HepG2 (cell line): Measurements from ENCODE around the gene CCDC124. TPM values are rescaled to one million over a fixed set of nuclear protein-coding genes. Genes with fewer than 3 reads are reported as not detected.

Source experiments
- ATAC-seq: fragments of 200-7000 bp; cut with Tn5 transposase; 3 replicates; pipeline ENCODE4 v1.9.1; 2020; ENCODE audit warnings: mild to moderate bottlenecking, moderate library complexity
- BruUV-seq: library from RNA; stranded (reverse); fragments of 400-500 nt; replicated peaks from 2 replicates; lab custom pipeline; 2021; lab: Mats Ljungman, UMichigan
- CTCF ChIA-PET: fragments of 300-600 bp; formaldehyde crosslinking; extraction: SDS; loops from one replicate; lab custom pipeline; 2021; ENCODE audit warnings: low total read pairs, inconsistent platforms, low intra/inter-chr PET ratio; lab: Yijun Ruan, JAX
- POLR2A ChIA-PET: fragments of 350-600 bp; sonication (Branson Sonifier 250); formaldehyde crosslinking; loops from one replicate; lab custom pipeline; 2020; ENCODE audit warnings: antibody characterized with exemption, inconsistent platforms; lab: Yijun Ruan, JAX
- DNase-seq: peaks from one replicate; pipeline ENCODE4 v3.0.0-alpha.2; 2015; ENCODE audit warnings: low spot score
- FAIRE-seq: peaks from 3 replicates; lab custom pipeline; 2011; peaks lifted over from hg19 to GRCh38; lab: Jason Lieb, UNC
- H2AFZ ChIP-seq: one replicate; pipeline ENCODE4 v1.6.1; 2011; ENCODE audit warnings: low read length, inconsistent platforms
- H3K27ac ChIP-seq: fragments of 300-600 bp; 3 replicates; pipeline ENCODE4 v1.8.0; 2011; ENCODE audit warnings: mixed run types, mild to moderate bottlenecking, mixed read lengths, low read length, inconsistent platforms; ENCODE audit not compliant: insufficient read depth; ENCODE audit errors: extremely low read length
- H3K27me3 ChIP-seq, 2 experiments: fragments of 200-600 bp in 1 of 2; 2 replicates in 1 of 2; 3 replicates in 1 of 2; pipeline versions ENCODE4 v1.6.0 to v1.8.0; 2011; ENCODE audit warnings: low read length in 2 of 2, mild to moderate bottlenecking in 2 of 2, moderate library complexity in 2 of 2, inconsistent platforms in 1 of 2; ENCODE audit not compliant: insufficient read depth in 2 of 2, control insufficient read depth in 1 of 2
- H3K36me3 ChIP-seq, 2 experiments: fragments of 200-600 bp in 1 of 2; replicated peaks in 1 of 2; 2 replicates in 1 of 2; 3 replicates in 1 of 2; pipeline versions ENCODE4 v1.5.1 to v1.8.0; 2011; ENCODE audit warnings: low read length in 2 of 2, inconsistent platforms in 1 of 2; ENCODE audit not compliant: insufficient read depth in 2 of 2, control insufficient read depth in 1 of 2
- H3K4me1 ChIP-seq: 2 replicates; pipeline ENCODE4 v1.5.1; 2012; ENCODE audit warnings: low read length, inconsistent platforms; ENCODE audit not compliant: insufficient read depth
- H3K4me2 ChIP-seq: 2 replicates; pipeline ENCODE4 v1.6.0; 2011; ENCODE audit warnings: low read depth, low read length, inconsistent platforms
- H3K4me3 ChIP-seq, 3 experiments: fragments of 200-600 bp in 1 of 3; sonication (generic), shearing (Covaris generic) in 1 of 3; replicated peaks in 1 of 3; 2 replicates each; pipeline ENCODE4 v1.5.1; 2011 to 2016; ENCODE audit warnings: low read length in 3 of 3, inconsistent platforms in 2 of 3, low read depth in 2 of 3, mild to moderate bottlenecking in 2 of 3, control low read depth in 1 of 3, mixed read lengths in 1 of 3; ENCODE audit not compliant: insufficient read depth in 1 of 3
- H3K79me2 ChIP-seq: one replicate; pipeline ENCODE4 v1.6.1; 2011; ENCODE audit warnings: low read length, inconsistent platforms; ENCODE audit not compliant: insufficient read depth
- H3K9ac ChIP-seq: 2 replicates; pipeline ENCODE4 v1.6.0; 2011; ENCODE audit warnings: mild to moderate bottlenecking, low read depth, low read length, inconsistent platforms; ENCODE audit not compliant: insufficient read depth
- H3K9me3 ChIP-seq: 2 replicates; pipeline ENCODE4 v1.5.1; 2012; ENCODE audit warnings: mild to moderate bottlenecking, low read length
- H4K20me1 ChIP-seq: 2 replicates; pipeline ENCODE4 v1.6.0; 2011; ENCODE audit warnings: inconsistent platforms, mild to moderate bottlenecking, low read length, moderate library complexity; ENCODE audit not compliant: insufficient read depth
- ETV5 ChIP-seq: IDR thresholded peaks from 2 replicates; pipeline ENCODE4 v1.6.1; 2018; ENCODE audit warnings: missing biosample characterization, missing genetic modification reagents, inconsistent platforms, borderline replicate concordance
- FOSL2 ChIP-seq: sonication (generic); formaldehyde crosslinking; IDR thresholded peaks from 2 replicates; pipeline ENCODE4 v1.4.0; 2020; ENCODE audit warnings: missing genetic modification reagents
- KDM2A ChIP-seq: sonication (generic); formaldehyde crosslinking; IDR thresholded peaks from 2 replicates; pipeline ENCODE4 v1.4.0; 2020; ENCODE audit warnings: low read depth, missing genetic modification reagents, borderline replicate concordance
- KDM5B ChIP-seq: sonication (generic); formaldehyde crosslinking; IDR thresholded peaks from 2 replicates; pipeline ENCODE4 v1.4.0; 2020; ENCODE audit warnings: missing genetic modification reagents, mild to moderate bottlenecking, borderline replicate concordance
- KLF15 ChIP-seq: sonication (generic); formaldehyde crosslinking; IDR thresholded peaks from 2 replicates; pipeline ENCODE4 v1.8.1; 2023; ENCODE audit warnings: borderline replicate concordance, mild to moderate bottlenecking, inconsistent platforms, missing genetic modification reagents, mixed read lengths
- POLR2AphosphoS2 ChIP-seq: IDR thresholded peaks from 2 replicates; pipeline ENCODE4 v1.6.1; 2011; ENCODE audit warnings: low read depth, low read length, improper control_type of control experiment
- SALL1 ChIP-seq: sonication (generic); formaldehyde crosslinking; IDR thresholded peaks from 2 replicates; pipeline ENCODE4 v1.8.0; 2022; ENCODE audit warnings: mild to moderate bottlenecking, missing genetic modification reagents
- SRF ChIP-seq: IDR thresholded peaks from 2 replicates; pipeline ENCODE4 v1.6.1; 2011; ENCODE audit warnings: mild to moderate bottlenecking, low read depth, low read length, moderate library complexity
- ZFX ChIP-seq: sonication (generic); formaldehyde crosslinking; IDR thresholded peaks from 2 replicates; pipeline ENCODE4 v1.4.0; 2020; ENCODE audit warnings: mild to moderate bottlenecking, low read depth, missing genetic modification reagents, moderate library complexity
- ZNF337 ChIP-seq: sonication (generic); formaldehyde crosslinking; IDR thresholded peaks from 2 replicates; pipeline ENCODE4 v1.5.1; 2020; ENCODE audit warnings: missing genetic modification reagents, low read depth, mild to moderate bottlenecking, borderline replicate concordance
- WGBS: methylation state at CpG from one replicate; pipeline ENCODE4 v1.1.6; 2017; ENCODE audit warnings: low lambda C conversion rate; 5-methylcytosine and 5-hydroxymethylcytosine counted together
- in situ Hi-C: cut with HindIII; loops from 2 replicates; pipeline ENCODE4 v1.10.0; 2017; ENCODE audit warnings: low pct_unique_long_range_greater_than_20kb; ENCODE audit not compliant: extremely low pct_ligation_motif_present
- intact Hi-C: fragments of 100-400 bp; cut with micrococcal nuclease; formaldehyde crosslinking; loops from one replicate; pipeline ENCODE4 v1.10.0; 2022; ENCODE audit not compliant: unreplicated experiment
- polyA plus RNA-seq, 8 experiments: library from polyadenylated mRNA; depleted of rRNA in 3 of 8; stranded (reverse) in 7 of 8; unstranded in 1 of 8; fragments of >200 nt; fragmentation: Illumina TruSeq in 4 of 8; extraction: Trizol in 4 of 8; gene quantifications; 2 replicates each; pipeline versions ENCODE4 v1.2.1 to v1.2.3, GENCODE V29; 2011 to 2016; ENCODE audit warnings: low read depth in 4 of 8, missing spikeins in 1 of 8, mixed read lengths in 1 of 8; ENCODE audit not compliant: insufficient read depth in 1 of 8
- total RNA-seq, 5 experiments: library from RNA; depleted of rRNA; stranded (reverse); fragments of >200 nt; fragmentation: Illumina TruSeq; extraction: Trizol; gene quantifications; 2 replicates each; pipeline ENCODE4 v1.2.3, GENCODE V29; 2016; ENCODE audit warnings: low read depth in 1 of 5
- TF ChIP-seq, protein P1 (sequence below): IDR thresholded peaks from 2 replicates; pipeline ENCODE4 v1.6.1; 2016; ENCODE audit warnings: missing biosample characterization, missing genetic modification reagents, low read depth
- TF ChIP-seq, protein P2 (sequence below): sonication (generic); formaldehyde crosslinking; IDR thresholded peaks from 2 replicates; pipeline ENCODE4 v1.8.0; 2022; ENCODE audit warnings: mild to moderate bottlenecking, missing genetic modification reagents

The CCDC124 gene
- total and polyA plus RNA-seq, 2 of the 13 experiments (the other 11 are each of a cell fraction or from before 2014, with no cell fraction given), result 14.9 to 20.3 TPM

DNA sequence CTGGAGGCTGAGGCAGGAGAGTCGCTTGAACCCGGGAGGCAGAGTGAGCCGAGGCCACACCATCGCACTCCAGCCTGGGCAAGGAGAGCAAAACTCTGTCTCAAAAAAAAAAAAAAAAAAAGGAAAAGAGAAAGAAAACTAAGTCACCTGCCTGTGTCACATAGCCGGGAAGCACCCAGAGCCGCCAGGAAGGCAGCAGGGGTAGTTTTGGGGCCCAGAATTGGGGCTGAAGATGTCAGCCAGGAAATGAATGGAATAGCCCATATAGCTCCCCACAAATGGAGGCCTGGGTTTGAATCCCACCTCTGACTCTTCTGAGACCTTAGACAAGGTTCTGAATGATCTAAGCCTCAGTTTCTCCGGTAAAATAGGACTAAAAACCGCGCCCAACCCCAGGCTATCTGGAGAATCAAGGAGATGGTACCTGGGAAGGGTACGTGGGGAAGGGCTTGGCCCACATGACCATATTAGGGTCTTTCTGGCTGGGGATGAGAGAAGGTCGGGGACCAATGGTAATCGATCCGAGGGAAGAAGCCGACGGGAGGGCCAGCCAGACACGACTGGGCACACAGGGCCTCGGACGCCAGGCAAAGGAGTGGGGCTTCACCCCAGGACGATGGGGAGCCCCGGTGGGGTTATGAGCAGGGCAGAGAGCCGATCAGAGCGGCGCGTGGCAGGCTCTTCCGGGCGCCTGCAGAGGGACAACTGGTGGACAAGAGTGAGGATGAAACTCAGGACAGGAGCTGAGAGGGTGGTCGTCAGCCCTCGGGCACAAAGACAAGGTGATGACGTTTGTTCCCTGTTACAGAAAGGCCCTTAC, 14.4 kb downstream of the CCDC124 start:
- no peaks in the 10 kb centered on the region for H3K36me3 ChIP-seq
- peak; percentile 54 for ATAC-seq
- no TSS peak for BruUV-seq
- POLR2A ChIA-PET, result interaction anchor here (0.9 kb wide), 1 partner anchor 12 kb away, joined by 4 read pairs; no protein-coding TSS in a partner anchor
- WGBS, result 11% methylated on average over 26 of the region's 29 CpGs
- no peaks in the 10 kb centered on the region for H4K20me1 ChIP-seq
- no peaks in the 10 kb centered on the region for H3K9me3 ChIP-seq
- H3K4me3 ChIP-seq, result peak overlapping the region; percentile 53 to 81 (median 54)
- intact Hi-C loops (loop anchor here (1.0 kb wide), 1 partner anchor 51 kb away; no protein-coding TSS in a partner anchor), in situ Hi-C loops (loop anchor here (25.0 kb wide), 1 partner anchor 115 kb away; no protein-coding TSS in a partner anchor)
- 0 out of 2 replicates have a peak, but pooled peaks have one; percentile 1 for TF ChIP-seq FOSL2 (CRISPR knock-in tag)
- peak; percentile 6; the same call in 1 of the 2 replicates for TF ChIP-seq ETV5 (CRISPR knock-in tag)
- peak; percentile 78; the same call in 1 of the 2 replicates for TF ChIP-seq SRF
- no peak for TF ChIP-seq POLR2AphosphoS2
- TF ChIP-seq, protein P1, sequence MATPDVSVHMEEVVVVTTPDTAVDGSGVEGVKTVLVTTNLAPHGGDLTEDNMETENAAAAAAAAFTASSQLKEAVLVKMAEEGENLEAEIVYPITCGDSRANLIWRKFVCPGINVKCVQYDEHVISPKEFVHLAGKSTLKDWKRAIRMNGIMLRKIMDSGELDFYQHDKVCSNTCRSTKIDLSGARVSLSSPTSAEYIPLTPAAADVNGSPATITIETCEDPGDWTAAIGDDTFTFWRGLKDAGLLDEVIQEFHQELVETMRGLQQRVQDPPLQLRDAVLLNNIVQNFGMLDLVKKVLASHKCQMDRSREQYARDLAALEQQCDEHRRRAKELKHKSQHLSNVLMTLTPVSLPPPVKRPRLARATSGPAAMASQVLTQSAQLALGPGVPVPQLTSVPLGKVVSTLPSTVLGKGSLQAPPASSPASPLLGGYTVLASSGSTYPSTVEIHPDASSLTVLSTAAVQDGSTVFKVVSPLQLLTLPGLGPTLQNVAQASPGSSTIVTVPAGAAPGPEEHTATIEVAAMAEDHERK (CRISPR knock-in tag), result no peak
- TF ChIP-seq KLF15 (CRISPR knock-in tag), result no peak
- no peak for TF ChIP-seq ZNF337 (CRISPR knock-in tag)
- 0 out of 2 replicates have a peak, but pooled peaks have one; percentile 17 for TF ChIP-seq KDM5B (CRISPR knock-in tag)
- TF ChIP-seq KDM2A (CRISPR knock-in tag), result 0 out of 2 replicates have a peak, but pooled peaks have one; percentile 6
- 0 out of 2 replicates have a peak, but pooled peaks have one; percentile 15 for TF ChIP-seq SALL1 (CRISPR knock-in tag)
- 0 out of 2 replicates have a peak, but pooled peaks have one; percentile 47 for TF ChIP-seq ZFX
- TF ChIP-seq, protein P2, sequence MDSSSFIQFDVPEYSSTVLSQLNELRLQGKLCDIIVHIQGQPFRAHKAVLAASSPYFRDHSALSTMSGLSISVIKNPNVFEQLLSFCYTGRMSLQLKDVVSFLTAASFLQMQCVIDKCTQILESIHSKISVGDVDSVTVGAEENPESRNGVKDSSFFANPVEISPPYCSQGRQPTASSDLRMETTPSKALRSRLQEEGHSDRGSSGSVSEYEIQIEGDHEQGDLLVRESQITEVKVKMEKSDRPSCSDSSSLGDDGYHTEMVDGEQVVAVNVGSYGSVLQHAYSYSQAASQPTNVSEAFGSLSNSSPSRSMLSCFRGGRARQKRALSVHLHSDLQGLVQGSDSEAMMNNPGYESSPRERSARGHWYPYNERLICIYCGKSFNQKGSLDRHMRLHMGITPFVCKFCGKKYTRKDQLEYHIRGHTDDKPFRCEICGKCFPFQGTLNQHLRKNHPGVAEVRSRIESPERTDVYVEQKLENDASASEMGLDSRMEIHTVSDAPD (CRISPR knock-in tag), result no peak
- H3K4me1 ChIP-seq, result peaks cover 43% of the 10 kb centered on the region
- H3K9ac ChIP-seq, result peak overlapping the region; percentile 59; the same call in 1 of the 2 replicates
- CTCF ChIA-PET, result interaction anchor here (2.5 kb wide), 1 partner anchor 50 kb away, joined by 23 read pairs; no protein-coding TSS in a partner anchor
- no peak for FAIRE-seq
- peak overlapping the region; percentile 19 for H2AFZ ChIP-seq
- no peaks in the 10 kb centered on the region for H3K79me2 ChIP-seq
- DNase-seq, result peak; percentile 13
- H3K27ac ChIP-seq, result no peak overlapping the region
- peak overlapping the region; percentile 99 for H3K4me2 ChIP-seq
- H3K27me3 ChIP-seq, result peaks cover 16 to 37% of the 10 kb centered on the region in 2 experiments
